ENCODE results near the gene SAT2. TPM values are rescaled to one million over a fixed set of nuclear protein-coding genes. Genes with fewer than 3 reads are reported as not detected.

The SAT2 gene
- total RNA-seq, 1 donor: 41.3 TPM

DNA sequence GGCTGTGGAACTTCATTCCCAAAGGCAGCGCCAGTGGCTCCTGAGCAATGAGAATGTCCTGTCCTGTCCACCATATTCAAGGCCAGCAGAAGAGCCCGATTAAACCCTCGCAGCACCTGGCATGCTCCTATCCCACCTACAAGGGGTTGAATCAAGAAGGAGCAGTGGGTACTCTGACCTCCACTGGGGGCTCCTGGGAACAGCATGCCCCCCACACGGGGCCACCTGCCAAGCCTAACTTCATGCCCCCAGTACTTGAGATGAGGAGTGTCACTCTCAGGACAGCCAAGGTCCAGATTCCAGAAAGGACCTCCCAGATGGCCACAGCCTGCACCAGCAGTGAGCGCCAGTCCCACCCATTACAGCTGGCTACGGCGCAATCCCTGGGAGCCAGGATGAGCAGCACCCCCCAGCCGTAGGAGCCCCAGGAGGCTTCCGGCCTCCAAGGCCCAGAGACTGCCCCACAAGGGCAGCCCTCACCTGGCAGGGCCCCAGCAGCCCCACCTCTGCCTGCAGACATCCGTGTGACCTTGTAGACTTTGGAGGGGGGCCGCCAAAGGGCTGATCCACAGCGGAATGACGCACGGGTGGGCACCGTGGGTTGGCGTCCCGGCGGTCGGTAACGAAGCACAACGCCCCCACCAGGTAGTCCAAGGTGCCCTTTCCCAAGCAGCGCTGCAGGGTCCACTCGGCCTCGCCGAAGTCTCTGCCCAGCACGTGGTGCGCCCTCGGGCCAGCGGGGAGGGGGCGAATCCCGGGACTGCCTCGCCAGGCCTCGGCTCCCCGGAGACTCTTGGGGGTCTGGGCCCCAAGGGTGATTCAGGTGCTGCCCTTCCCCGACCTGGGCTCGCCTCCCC is 45.0 kb downstream of the SAT2 start:
- H2AFZ ChIP-seq (ENCODE audit: low read length): no peak overlapping the region
- DNase-seq (ENCODE audit: insufficient read length, low spot score, missing footprints): peak; percentile 57
- H3K36me3 ChIP-seq (ENCODE audit: insufficient read depth, low read length): peaks cover 17% of the 10 kb centered on the region
- peak overlapping the region; percentile 97 for H3K4me2 ChIP-seq (ENCODE audit: insufficient read depth, low read length)
- H3K4me1 ChIP-seq (ENCODE audit: insufficient read depth, low read length): peaks cover 56% of the 10 kb centered on the region
- H3K27me3 ChIP-seq (ENCODE audit: insufficient read depth, low read length): no peaks in the 10 kb centered on the region
- peak overlapping the region; percentile 92 for H3K4me3 ChIP-seq (ENCODE audit: insufficient read depth, low read length)
- H3K9me3 ChIP-seq (ENCODE audit: low read depth, low read length): no peaks in the 10 kb centered on the region
- H3K79me2 ChIP-seq (ENCODE audit: insufficient read depth, low read length): peaks cover 64% of the 10 kb centered on the region
- peak overlapping the region; percentile 99 for H3K27ac ChIP-seq (ENCODE audit: low read depth, low read length)
- TF ChIP-seq, protein P1, sequence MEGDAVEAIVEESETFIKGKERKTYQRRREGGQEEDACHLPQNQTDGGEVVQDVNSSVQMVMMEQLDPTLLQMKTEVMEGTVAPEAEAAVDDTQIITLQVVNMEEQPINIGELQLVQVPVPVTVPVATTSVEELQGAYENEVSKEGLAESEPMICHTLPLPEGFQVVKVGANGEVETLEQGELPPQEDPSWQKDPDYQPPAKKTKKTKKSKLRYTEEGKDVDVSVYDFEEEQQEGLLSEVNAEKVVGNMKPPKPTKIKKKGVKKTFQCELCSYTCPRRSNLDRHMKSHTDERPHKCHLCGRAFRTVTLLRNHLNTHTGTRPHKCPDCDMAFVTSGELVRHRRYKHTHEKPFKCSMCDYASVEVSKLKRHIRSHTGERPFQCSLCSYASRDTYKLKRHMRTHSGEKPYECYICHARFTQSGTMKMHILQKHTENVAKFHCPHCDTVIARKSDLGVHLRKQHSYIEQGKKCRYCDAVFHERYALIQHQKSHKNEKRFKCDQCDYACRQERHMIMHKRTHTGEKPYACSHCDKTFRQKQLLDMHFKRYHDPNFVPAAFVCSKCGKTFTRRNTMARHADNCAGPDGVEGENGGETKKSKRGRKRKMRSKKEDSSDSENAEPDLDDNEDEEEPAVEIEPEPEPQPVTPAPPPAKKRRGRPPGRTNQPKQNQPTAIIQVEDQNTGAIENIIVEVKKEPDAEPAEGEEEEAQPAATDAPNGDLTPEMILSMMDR (IDR thresholded peaks at IDR 0.05; ENCODE audit: extremely low read depth, low read depth, low read length): no peak
- H4K20me1 ChIP-seq (ENCODE audit: insufficient read depth, low read length): peaks cover 15% of the 10 kb centered on the region

DNA sequence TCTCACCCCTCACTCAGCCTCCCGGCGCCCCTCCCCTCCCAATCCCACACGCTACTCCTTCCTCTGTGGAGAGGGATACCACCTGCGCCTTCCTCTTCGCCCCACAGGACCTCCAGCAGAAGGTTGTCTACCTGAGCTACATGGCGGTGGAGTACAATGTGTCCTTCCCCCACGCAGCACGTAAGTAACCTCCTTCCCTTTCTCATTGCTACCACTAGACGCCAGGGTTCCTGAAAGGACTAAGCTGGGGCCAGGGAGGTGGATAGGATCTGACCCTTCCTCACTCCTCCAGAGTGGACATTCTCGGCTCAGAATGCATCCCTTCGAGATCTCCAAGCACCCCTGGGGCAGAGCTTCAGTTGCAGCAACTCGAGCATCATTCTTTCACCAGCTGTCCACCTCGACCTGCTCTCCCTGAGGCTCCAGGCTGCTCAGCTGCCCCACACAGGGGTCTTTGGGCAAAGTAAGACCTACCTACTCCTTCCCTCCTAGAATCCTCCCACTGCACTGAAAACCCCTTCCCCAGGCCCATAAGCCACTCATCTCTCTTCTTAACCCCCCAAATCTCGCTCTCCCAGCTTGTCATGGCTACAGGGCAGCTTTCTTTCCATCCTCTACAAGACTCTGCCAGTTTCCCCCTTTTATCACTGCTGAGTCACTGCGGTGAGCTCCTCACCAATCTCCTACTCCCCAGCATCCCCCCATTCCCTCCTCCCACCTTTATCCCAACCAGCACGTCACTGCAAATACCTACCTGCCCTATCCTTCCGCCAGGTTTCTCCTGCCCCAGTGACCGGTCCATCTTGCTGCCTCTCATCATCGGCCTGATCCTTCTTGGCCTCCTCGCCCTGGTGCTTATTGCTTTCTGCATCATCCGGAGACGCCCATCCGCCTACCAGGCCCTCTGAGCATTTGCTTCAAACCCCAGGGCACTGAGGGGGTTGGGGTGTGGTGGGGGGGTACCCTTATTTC is 46.7 kb downstream of the SAT2 start:
- H2AFZ ChIP-seq (ENCODE audit: low read length): no peak overlapping the region
- H3K27me3 ChIP-seq (ENCODE audit: insufficient read depth, low read length): no peaks in the 10 kb centered on the region
- H4K20me1 ChIP-seq (ENCODE audit: insufficient read depth, low read length): peaks cover 29% of the 10 kb centered on the region
- peak overlapping the region; percentile 74 for H3K4me2 ChIP-seq (ENCODE audit: insufficient read depth, low read length)
- peaks cover 35% of the 10 kb centered on the region for H3K36me3 ChIP-seq (ENCODE audit: insufficient read depth, low read length)
- TF ChIP-seq, protein P1 (IDR thresholded peaks at IDR 0.05; ENCODE audit: extremely low read depth, low read depth, low read length): no peak
- H3K27ac ChIP-seq (ENCODE audit: low read depth, low read length): peak overlapping the region; percentile 71
- H3K9me3 ChIP-seq (ENCODE audit: low read depth, low read length): no peaks in the 10 kb centered on the region
- H3K4me3 ChIP-seq (ENCODE audit: insufficient read depth, low read length): peak overlapping the region; percentile 0
- H3K4me1 ChIP-seq (ENCODE audit: insufficient read depth, low read length): peaks cover 52% of the 10 kb centered on the region
- H3K79me2 ChIP-seq (ENCODE audit: insufficient read depth, low read length): peaks cover 77% of the 10 kb centered on the region
- peak; percentile 67 for DNase-seq (ENCODE audit: insufficient read length, low spot score, missing footprints)

DNA sequence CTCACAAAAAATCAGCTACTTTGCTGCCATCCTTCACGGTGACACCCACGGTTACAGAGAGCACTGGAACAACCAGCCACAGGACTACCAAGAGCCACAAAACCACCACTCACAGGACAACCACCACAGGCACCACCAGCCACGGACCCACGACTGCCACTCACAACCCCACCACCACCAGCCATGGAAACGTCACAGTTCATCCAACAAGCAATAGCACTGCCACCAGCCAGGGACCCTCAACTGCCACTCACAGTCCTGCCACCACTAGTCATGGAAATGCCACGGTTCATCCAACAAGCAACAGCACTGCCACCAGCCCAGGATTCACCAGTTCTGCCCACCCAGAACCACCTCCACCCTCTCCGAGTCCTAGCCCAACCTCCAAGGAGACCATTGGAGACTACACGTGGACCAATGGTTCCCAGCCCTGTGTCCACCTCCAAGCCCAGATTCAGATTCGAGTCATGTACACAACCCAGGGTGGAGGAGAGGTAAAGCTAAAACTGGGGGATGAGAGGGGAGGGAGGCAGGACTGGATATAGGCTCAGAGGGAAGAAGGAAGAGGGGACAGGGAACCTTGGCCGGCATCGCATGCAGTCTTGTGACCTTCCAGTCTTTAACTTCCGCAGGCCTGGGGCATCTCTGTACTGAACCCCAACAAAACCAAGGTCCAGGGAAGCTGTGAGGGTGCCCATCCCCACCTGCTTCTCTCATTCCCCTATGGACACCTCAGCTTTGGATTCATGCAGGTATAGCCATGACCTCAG is 47.6 kb downstream of the SAT2 start:
- TF ChIP-seq, protein P1 (IDR thresholded peaks at IDR 0.05; ENCODE audit: extremely low read depth, low read depth, low read length): no peak
- Histone ChIP-seq H3K4me1 (ENCODE audit: insufficient read depth, low read length) (peaks cover 59% of the 10 kb centered on the region), H3K9me3 (ENCODE audit: low read depth, low read length) (no peaks in the 10 kb centered on the region), H3K4me3 (ENCODE audit: insufficient read depth, low read length) (peak overlapping the region; percentile 61), H2AFZ (ENCODE audit: low read length) (no peak overlapping the region), H3K27me3 (ENCODE audit: insufficient read depth, low read length) (no peaks in the 10 kb centered on the region), H3K27ac (ENCODE audit: low read depth, low read length) (peak overlapping the region; percentile 71), H3K36me3 (ENCODE audit: insufficient read depth, low read length) (peaks cover 39% of the 10 kb centered on the region), H3K4me2 (ENCODE audit: insufficient read depth, low read length) (peak overlapping the region; percentile 74), H3K79me2 (ENCODE audit: insufficient read depth, low read length) (peaks cover 77% of the 10 kb centered on the region), H4K20me1 (ENCODE audit: insufficient read depth, low read length) (peaks cover 38% of the 10 kb centered on the region)
- DNase-seq (ENCODE audit: insufficient read length, low spot score, missing footprints): no peak

All from osteoblast (primary cell).